GM18951 (cell line): Measurements from ENCODE around the gene CCDC102A.
"Not testable (repeated sequence)": the region's sequence is repeated elsewhere in the genome, so short reads cannot be mapped to it uniquely, and the experiment has no call there.

Source experiments
- POLR2A ChIP-seq: IDR thresholded peaks from 4 replicates; pipeline ENCODE4 v1.6.1; 2011; ENCODE audit warnings: mild to moderate bottlenecking; ENCODE audit not compliant: insufficient read length, insufficient read depth; ENCODE audit errors: extremely low read depth
- in situ Hi-C: fragments of 300-500 bp; cut with MboI; formaldehyde crosslinking; loops from one replicate; pipeline ENCODE4 v1.12.0; 2022; ENCODE audit warnings: low sequenced_read_pairs, mixed read lengths, inconsistent platforms; ENCODE audit not compliant: unreplicated experiment

Gene CCDC102A

DNA sequence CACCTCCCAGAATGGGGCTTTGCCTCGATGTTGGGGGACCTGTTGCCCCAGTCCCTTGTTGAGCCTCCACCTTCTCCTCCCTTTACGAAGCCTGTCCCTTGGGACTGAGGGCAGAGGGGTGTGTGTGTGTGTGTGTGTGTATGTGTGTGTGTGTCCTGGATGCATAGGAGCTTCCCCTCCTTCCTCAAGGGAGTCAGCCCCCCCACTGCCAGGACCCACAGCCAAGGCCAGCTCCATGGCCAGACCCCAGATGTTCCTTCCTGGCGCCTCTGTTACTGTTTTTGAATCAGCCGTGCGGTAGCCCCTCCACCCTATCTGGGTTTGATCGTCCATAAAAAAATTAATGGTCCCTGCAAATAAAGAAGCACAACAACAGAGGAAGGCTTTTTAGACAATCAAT is 32.4 kb downstream of the CCDC102A start:
- in situ Hi-C loops: no loop called here
- no peak for TF ChIP-seq POLR2A

GRCh38 chr16:57503366-57503765 is 33.0 kb downstream of the CCDC102A start:
- in situ Hi-C loops: no loop called here
- TF ChIP-seq POLR2A: no peak

- no peak for TF ChIP-seq POLR2A
- in situ Hi-C loops: no loop called here
Observed at GRCh38 chr16:57502048-57502775, 34.2 kb downstream of the CCDC102A start.

DNA sequence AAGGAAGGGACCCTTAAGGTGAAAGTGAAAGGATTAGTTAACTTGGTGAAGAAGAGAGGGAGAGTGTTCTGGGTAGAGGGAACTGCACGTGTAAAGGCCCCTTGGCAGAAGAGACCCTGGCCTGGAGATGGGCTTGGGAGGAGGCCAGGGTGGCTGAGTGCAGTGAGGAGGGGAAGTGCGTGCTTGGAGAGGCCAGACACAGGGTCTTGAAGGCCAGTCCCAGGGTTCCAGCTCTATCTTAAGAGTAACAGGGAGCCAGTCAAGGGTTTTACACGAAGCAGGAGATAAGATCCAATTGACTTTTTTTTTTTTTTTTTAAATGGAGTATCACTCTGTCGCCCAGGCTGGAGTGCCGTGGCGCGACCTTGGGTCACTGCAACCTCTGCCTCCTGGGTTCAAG is 34.9 kb downstream of the CCDC102A start:
- TF ChIP-seq POLR2A: no peak
- in situ Hi-C loops: no loop called here

- no peak for TF ChIP-seq POLR2A
- in situ Hi-C loops: no loop called here
Observed at GRCh38 chr16:57500578-57501111, 35.7 kb downstream of the CCDC102A start.

DNA sequence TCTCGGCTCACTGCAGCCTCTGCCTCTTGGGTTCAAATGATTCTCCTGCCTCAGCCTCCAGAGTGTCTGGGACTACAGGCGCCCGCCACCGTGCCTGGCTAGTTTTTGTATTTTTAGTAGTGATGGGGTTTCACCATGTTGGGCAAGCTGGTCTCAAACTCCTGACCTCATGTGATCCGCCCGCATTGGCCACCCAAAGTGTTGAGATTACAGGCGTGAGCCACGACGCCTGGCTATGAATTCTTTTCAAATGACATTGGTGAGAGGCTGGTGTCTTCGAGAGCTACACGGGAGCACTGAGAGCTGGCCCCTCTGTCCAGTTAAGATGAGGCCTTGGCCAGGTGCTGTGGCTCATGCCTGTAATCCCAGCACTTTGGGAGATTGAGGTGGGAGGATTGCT is 36.4 kb downstream of the CCDC102A start:
- in situ Hi-C loops: not testable (repeated sequence)

- in situ Hi-C loops: no loop called here
- no peak for TF ChIP-seq POLR2A
Observed at GRCh38 chr16:57498031-57498430, 38.3 kb downstream of the CCDC102A start.

- no peak for TF ChIP-seq POLR2A
- in situ Hi-C loops: no loop called here
Observed at GRCh38 chr16:57497121-57497520, 39.2 kb downstream of the CCDC102A start.

DNA sequence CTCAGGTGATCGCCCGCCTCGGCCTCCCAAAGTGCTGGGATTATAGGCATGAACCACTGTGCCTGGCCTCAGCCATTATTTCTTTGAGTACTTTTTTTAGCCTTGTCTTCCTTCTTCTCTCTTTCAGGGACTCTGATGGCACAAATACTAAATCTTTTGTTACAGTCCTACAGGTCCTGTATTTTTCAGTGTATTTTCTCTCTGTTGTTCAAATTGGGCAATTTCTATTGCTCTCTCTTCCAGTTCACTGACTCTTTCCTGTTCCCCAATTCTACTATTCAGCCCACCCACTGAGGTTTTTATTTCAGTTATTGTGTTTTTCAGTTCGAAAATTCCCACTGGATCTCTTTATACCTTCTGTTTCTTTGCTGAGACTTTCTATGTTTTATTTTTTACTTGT is 42.6 kb downstream of the CCDC102A start:
- in situ Hi-C loops: no loop called here
- no peak for TF ChIP-seq POLR2A

GRCh38 chr16:57489229-57489628 is 47.1 kb downstream of the CCDC102A start:
- in situ Hi-C loops: no loop called here
- TF ChIP-seq POLR2A: no peak

DNA sequence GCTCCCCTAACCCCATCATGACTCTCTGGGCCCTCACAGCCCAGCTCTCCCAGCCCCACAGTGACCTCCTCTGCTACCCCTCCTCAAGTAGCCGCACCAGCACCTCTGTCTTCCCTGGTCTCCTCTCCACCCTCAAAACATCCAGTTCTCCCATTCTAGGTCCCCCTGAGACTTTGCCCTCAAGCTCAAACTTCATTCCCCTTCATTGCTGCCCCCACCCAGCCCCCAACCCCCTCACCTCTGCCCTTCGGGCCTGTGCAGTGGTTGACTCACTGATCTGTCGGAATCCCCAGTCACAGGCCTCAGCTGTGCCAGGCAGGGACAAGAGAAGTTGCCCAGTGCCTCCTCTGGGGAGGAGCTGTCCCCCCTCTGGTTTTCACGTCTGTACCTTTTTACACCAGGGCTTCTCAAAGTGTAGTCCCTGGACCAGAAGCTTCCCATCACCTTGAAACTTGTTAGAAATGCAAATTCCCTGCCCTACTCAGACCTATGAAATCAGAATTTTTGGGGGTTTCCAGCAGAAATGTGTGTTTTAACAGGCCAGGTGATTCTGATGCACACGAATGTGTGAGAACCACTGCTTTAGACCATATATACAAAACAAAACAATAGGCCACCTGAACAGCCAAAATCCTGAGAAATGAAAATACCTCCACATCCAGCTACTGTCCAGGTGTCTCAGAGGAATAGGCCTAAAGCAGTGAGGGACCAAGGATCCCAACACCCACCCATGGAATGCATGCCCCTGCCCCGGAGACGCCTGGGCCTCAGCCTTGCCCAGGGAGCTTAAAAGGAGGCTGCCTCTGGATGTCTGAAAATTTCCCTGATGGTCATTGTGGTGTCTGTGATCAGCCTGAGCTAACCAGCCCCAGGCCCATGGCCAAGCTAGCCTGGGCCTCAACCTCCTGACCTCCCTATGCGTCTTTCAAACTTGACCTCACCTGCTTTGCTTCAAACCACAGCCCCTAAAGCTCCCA is 49.2 kb downstream of the CCDC102A start:
- no peak for TF ChIP-seq POLR2A
- in situ Hi-C loops: no loop called here

DNA sequence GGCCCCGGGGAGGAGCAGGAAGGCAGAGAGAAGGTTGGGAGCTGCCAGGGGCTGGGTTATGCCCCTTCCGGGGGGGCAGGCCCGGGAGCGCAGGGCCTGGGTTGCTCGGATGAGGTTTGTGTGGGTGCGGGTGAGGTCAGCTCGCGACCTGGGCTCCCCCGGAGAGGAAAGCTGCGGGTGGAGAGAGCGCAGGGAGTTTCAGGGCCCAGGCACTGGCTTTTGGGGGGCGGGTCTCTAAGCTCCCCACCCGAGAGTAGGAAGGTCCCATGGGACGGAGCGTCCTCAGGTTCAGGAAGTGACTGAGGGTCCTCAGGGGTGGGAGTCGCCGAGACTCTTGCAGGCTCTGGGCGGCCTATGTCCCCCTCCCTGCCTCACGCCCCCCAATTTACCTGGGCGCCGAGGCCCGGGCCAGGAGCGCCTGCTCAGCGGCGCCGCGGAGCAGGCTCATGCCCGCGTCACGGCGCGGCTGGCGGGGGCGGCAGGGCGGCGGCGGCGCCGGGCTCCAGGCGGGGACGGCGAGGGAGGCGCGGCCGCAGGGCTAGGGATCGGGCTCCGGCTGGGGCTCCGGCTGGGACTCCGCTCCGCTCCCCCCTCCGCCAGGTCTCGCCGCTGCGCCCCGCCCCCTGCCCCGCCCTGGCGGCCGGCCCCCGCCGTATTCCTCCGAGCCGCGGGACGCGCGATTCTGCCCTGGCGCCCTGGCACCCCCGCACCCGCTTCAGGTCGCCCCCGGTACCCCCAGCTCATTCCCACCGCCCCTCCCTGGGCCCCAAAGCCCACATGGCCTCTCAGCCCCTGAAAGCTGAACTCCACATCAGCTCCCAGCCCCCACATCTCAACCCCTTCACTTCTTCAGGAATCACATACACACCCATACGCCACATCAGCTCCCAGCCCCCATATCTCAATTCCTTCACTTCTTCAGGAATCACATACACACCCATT is 50.2 kb downstream of the CCDC102A start, which contains the start of gene DOK4:
Gene DOK4 (minus strand): TSS at position 578 of the 942 bp plus-strand sequence. CDS start 6,986 bp downstream, outside the sequence.
- in situ Hi-C loops: no loop called here
- TF ChIP-seq POLR2A: no peak
